IMR-90 (cell line): Measurements from ENCODE around the gene PFKL. TPM values are rescaled to one million over a fixed set of nuclear protein-coding genes. Genes with fewer than 3 reads are reported as not detected.

Experiments used
- ATAC-seq: fragments of 200-7000 bp; cut with Tn5 transposase; 2 replicates; pipeline ENCODE4 v1.9.1; 2020; ENCODE audit warnings: low read depth, mild to moderate bottlenecking, moderate library complexity
- BruUV-seq: library from RNA; stranded (reverse); fragments of 400-500 nt; replicated peaks from 2 replicates; lab custom pipeline; 2021; lab: Mats Ljungman, UMichigan
- CTCF ChIA-PET: fragments of 300-600 bp; formaldehyde crosslinking; extraction: SDS; loops from one replicate; lab custom pipeline; 2021; ENCODE audit warnings: antibody characterized with exemption; lab: Yijun Ruan, JAX
- POLR2A ChIA-PET: fragments of 300-600 bp; sonication (Branson Sonifier 250); formaldehyde crosslinking; loops from one replicate; lab custom pipeline; 2022; ENCODE audit warnings: antibody characterized with exemption; ENCODE audit not compliant: unreplicated experiment; lab: Charles Lee
- DNase-seq: peaks from one replicate; pipeline ENCODE4 v3.0.0; 2013
- H2AFZ ChIP-seq: replicated peaks from 2 replicates; pipeline ENCODE3; 2013; ENCODE audit warnings: low read length, mild to moderate bottlenecking; ENCODE audit not compliant: poor library complexity
- H2AK5ac ChIP-seq: 2 replicates; pipeline ENCODE4 v1.6.1; 2013; ENCODE audit warnings: low read depth, low read length, inconsistent platforms
- H2AK9ac ChIP-seq: replicated peaks from 2 replicates; pipeline ENCODE3; 2013; ENCODE audit warnings: mild to moderate bottlenecking, low read depth, low read length, moderate library complexity; ENCODE audit not compliant: poor library complexity
- H2BK120ac ChIP-seq: 2 replicates; pipeline ENCODE4 v1.6.1; 2013; ENCODE audit warnings: low read depth, low read length, inconsistent platforms
- H2BK15ac ChIP-seq: 3 replicates; pipeline ENCODE4 v1.6.1; 2013; ENCODE audit warnings: low read depth, low read length, inconsistent platforms
- H2BK20ac ChIP-seq: 2 replicates; pipeline ENCODE4 v1.6.1; 2013; ENCODE audit warnings: low read depth, mild to moderate bottlenecking, inconsistent platforms, low read length, moderate library complexity
- H2BK5ac ChIP-seq: 2 replicates; pipeline ENCODE4 v1.6.1; 2013; ENCODE audit warnings: mild to moderate bottlenecking, low read depth, low read length, inconsistent platforms; ENCODE audit not compliant: poor library complexity, severe bottlenecking
- H3K14ac ChIP-seq: replicated peaks from 2 replicates; pipeline ENCODE4 v1.6.1; 2013; ENCODE audit warnings: low read depth, low read length, inconsistent platforms
- H3K18ac ChIP-seq: 2 replicates; pipeline ENCODE4 v1.6.1; 2013; ENCODE audit warnings: low read depth, low read length, control low read depth
- H3K23ac ChIP-seq: 2 replicates; pipeline ENCODE4 v1.6.1; 2013; ENCODE audit warnings: low read depth, low read length, inconsistent platforms
- H3K27ac ChIP-seq: 2 replicates; pipeline ENCODE4 v1.5.1; 2013; ENCODE audit warnings: mild to moderate bottlenecking, control low read depth, low read length; ENCODE audit not compliant: insufficient read depth
- H3K27me3 ChIP-seq: 2 replicates; pipeline ENCODE4 v1.6.1; 2013; ENCODE audit warnings: low read length; ENCODE audit not compliant: control insufficient read depth, insufficient read depth
- H3K36me3 ChIP-seq: 2 replicates; pipeline ENCODE4 v1.6.1; 2013; ENCODE audit warnings: low read length, mixed read lengths; ENCODE audit not compliant: control insufficient read depth, insufficient read depth
- H3K4ac ChIP-seq: 2 replicates; pipeline ENCODE4 v1.6.1; 2013; ENCODE audit warnings: low read depth, low read length, inconsistent platforms
- H3K4me1 ChIP-seq: 2 replicates; pipeline ENCODE4 v1.6.1; 2013; ENCODE audit warnings: low read length, mixed read lengths; ENCODE audit not compliant: control insufficient read depth, insufficient read depth
- H3K4me2 ChIP-seq: 2 replicates; pipeline ENCODE4 v1.6.1; 2013; ENCODE audit warnings: low read depth, mild to moderate bottlenecking, control low read depth, low read length, moderate library complexity
- H3K4me3 ChIP-seq: 2 replicates; pipeline ENCODE4 v1.5.1; 2013; ENCODE audit warnings: low read depth, mild to moderate bottlenecking, control low read depth, low read length, moderate library complexity; ENCODE audit not compliant: insufficient read depth
- H3K56ac ChIP-seq: 2 replicates; pipeline ENCODE4 v1.6.1; 2013; ENCODE audit warnings: low read length, inconsistent platforms; ENCODE audit not compliant: insufficient read depth; ENCODE audit errors: extremely low read depth
- H3K79me1 ChIP-seq, 2 experiments: 2 replicates each; pipeline ENCODE4 v1.6.1; 2013; ENCODE audit warnings: low read length in 2 of 2, inconsistent platforms in 1 of 2, low read depth in 1 of 2
- H3K9ac ChIP-seq: 2 replicates; pipeline ENCODE4 v1.6.1; 2013; ENCODE audit warnings: low read depth, low read length, control low read depth
- H3K9me1 ChIP-seq: 2 replicates; pipeline ENCODE4 v1.6.1; 2013; ENCODE audit warnings: low read length, inconsistent platforms; ENCODE audit not compliant: insufficient read depth
- H3K9me3 ChIP-seq: 2 replicates; pipeline ENCODE4 v1.6.1; 2013; ENCODE audit warnings: low read length; ENCODE audit not compliant: control insufficient read depth, insufficient read depth
- H4K20me1 ChIP-seq: 2 replicates; pipeline ENCODE4 v1.6.1; 2013; ENCODE audit warnings: low read length, inconsistent platforms; ENCODE audit not compliant: insufficient read depth
- H4K5ac ChIP-seq: 2 replicates; pipeline ENCODE4 v1.6.1; 2013; ENCODE audit warnings: mild to moderate bottlenecking, low read depth, low read length, control low read depth
- H4K8ac ChIP-seq, 2 experiments: 2 replicates each; pipeline ENCODE4 v1.6.1; 2013; ENCODE audit warnings: low read depth in 2 of 2, low read length in 2 of 2, control low read depth in 1 of 2, inconsistent platforms in 1 of 2
- H4K91ac ChIP-seq: 2 replicates; pipeline ENCODE4 v1.6.1; 2013; ENCODE audit warnings: low read depth, low read length, inconsistent platforms; ENCODE audit not compliant: insufficient read depth
- BHLHE40 ChIP-seq: fragments of 150-350 bp; IDR thresholded peaks from 2 replicates; pipeline ENCODE4 v1.6.1; 2016; ENCODE audit warnings: mild to moderate bottlenecking, low read depth, low read length
- CEBPB ChIP-seq: IDR thresholded peaks from 2 replicates; pipeline ENCODE4 v1.6.1; 2012; ENCODE audit warnings: low read depth, low read length, improper control_type of control experiment
- CHD1 ChIP-seq: IDR thresholded peaks from 2 replicates; pipeline ENCODE4 v1.6.1; 2012; ENCODE audit warnings: low read depth, low read length, improper control_type of control experiment
- CTCF ChIP-seq: conservative IDR thresholded peaks from 2 replicates; pipeline ENCODE4 v1.5.1; 2012; ENCODE audit warnings: mild to moderate bottlenecking, low read depth, low read length, improper control_type of control experiment
- FOS ChIP-seq: fragments of 150-350 bp; IDR thresholded peaks from 2 replicates; pipeline ENCODE4 v1.6.1; 2016; ENCODE audit warnings: low read depth, low read length
- MAFK ChIP-seq: IDR thresholded peaks from 2 replicates; pipeline ENCODE4 v1.6.1; 2012; ENCODE audit warnings: low read depth, low read length, improper control_type of control experiment
- MAZ ChIP-seq: IDR thresholded peaks from 2 replicates; pipeline ENCODE4 v1.6.1; 2012; ENCODE audit warnings: low read depth, mild to moderate bottlenecking, low read length, improper control_type of control experiment, moderate library complexity, borderline replicate concordance
- MXI1 ChIP-seq: IDR thresholded peaks from 2 replicates; pipeline ENCODE4 v1.6.1; 2012; ENCODE audit warnings: low read depth, mild to moderate bottlenecking, low read length, moderate library complexity, borderline replicate concordance
- NFE2L2 ChIP-seq: fragments of 150-350 bp; IDR thresholded peaks from 2 replicates; pipeline ENCODE4 v1.6.1; 2016; ENCODE audit warnings: low read depth, mild to moderate bottlenecking, low read length
- RCOR1 ChIP-seq: IDR thresholded peaks from 2 replicates; pipeline ENCODE4 v1.6.1; 2012; ENCODE audit warnings: mild to moderate bottlenecking, low read length, improper control_type of control experiment; ENCODE audit not compliant: insufficient replicate concordance
- SMC3 ChIP-seq: fragments of 150-350 bp; IDR thresholded peaks from 2 replicates; pipeline ENCODE4 v1.6.1; 2016; ENCODE audit warnings: low read depth, mild to moderate bottlenecking, antibody characterized with exemption, low read length, moderate library complexity
- USF2 ChIP-seq: fragments of 150-350 bp; IDR thresholded peaks from 2 replicates; pipeline ENCODE4 v1.6.1; 2017; ENCODE audit warnings: mild to moderate bottlenecking, antibody characterized with exemption, low read length, low read depth
- WGBS, 2 experiments: methylation state at CpG; one replicate each; pipeline versions ENCODE4 v1.1.5 to v1.1.7; 2013; ENCODE audit warnings: missing lambda C conversion rate in 2 of 2; ENCODE audit not compliant: insufficient read length in 1 of 2; ENCODE audit errors: extremely low coverage in 2 of 2; 5-methylcytosine and 5-hydroxymethylcytosine counted together
- dilution Hi-C: fragments of 300-500 bp; cut with HindIII; formaldehyde crosslinking; loops from one replicate; pipeline ENCODE4 v1.14.3; 2018; ENCODE audit warnings: low sequenced_read_pairs; ENCODE audit not compliant: unreplicated experiment
- in situ Hi-C: fragments of 300-500 bp; cut with MboI; formaldehyde crosslinking; loops from 3 replicates; pipeline ENCODE4 v1.14.3; 2019; ENCODE audit warnings: low sequenced_read_pairs, inconsistent platforms, mixed read lengths
- intact Hi-C: fragments of 100-400 bp; cut with micrococcal nuclease; formaldehyde crosslinking; loops from 2 replicates; pipeline ENCODE4 v1.10.0; 2022
- polyA plus RNA-seq, 3 experiments: library from polyadenylated mRNA; depleted of rRNA; stranded (reverse); fragments of >200 nt; gene quantifications; 2 replicates each; pipeline ENCODE4 v1.2.3, GENCODE V29; 2012; ENCODE audit warnings: low replicate concordance in 1 of 3
- total RNA-seq: library from RNA; depleted of rRNA; stranded (reverse); fragments of >200 nt; gene quantifications from 2 replicates; pipeline ENCODE4 v1.2.3, GENCODE V29; 2012

Gene PFKL
- total and polyA plus RNA-seq, 2 of the 4 experiments (the other 2 are of a cell fraction) = 103 to 126 TPM

GRCh38 chr21:44364151-44365053 is 64.5 kb downstream of the PFKL start (continued):
- no peak for TF ChIP-seq USF2

- Histone ChIP-seq H3K36me3 (no peaks in the 10 kb centered on the region), H2BK5ac (no peak overlapping the region), H2AK9ac (no peak overlapping the region), H2AFZ (no peak overlapping the region), H4K5ac (no peak overlapping the region), H2BK120ac (no peak overlapping the region), H3K4me3 (no peak overlapping the region), H4K8ac (no peak overlapping the region), H2BK20ac (no peak overlapping the region), H3K4me1 (no peaks in the 10 kb centered on the region), H3K79me1 (no peaks in the 10 kb centered on the region), H3K14ac (no peak overlapping the region), H3K27ac (no peak overlapping the region), H3K23ac (no peak overlapping the region), H3K4ac (no peak overlapping the region), H3K9ac (no peak overlapping the region), H4K20me1 (no peaks in the 10 kb centered on the region), H3K9me1 (no peaks in the 10 kb centered on the region), H3K4me2 (no peak overlapping the region), H4K91ac (no peak overlapping the region), H2BK15ac (no peak overlapping the region), H3K18ac (no peak overlapping the region), H3K56ac (no peak overlapping the region), H3K27me3 (peaks cover 3% of the 10 kb centered on the region; the same call in 1 of the 2 replicates), H3K9me3 (peaks cover 4% of the 10 kb centered on the region), H2AK5ac (no peak overlapping the region)
- dilution Hi-C loops = no loop called here
- intact Hi-C loops = no loop called here
- in situ Hi-C loops = no loop called here
- BruUV-seq = no TSS peak
- WGBS, 2 experiments = 72% methylated on average over 5 of the region's 18 CpGs; no CpG with 5 or more reads in 1 of the 2 experiments
- DNase-seq (no peak), ATAC-seq (no peak)
- CTCF ChIA-PET = no interaction called here
- POLR2A ChIA-PET = no interaction called here
- TF ChIP-seq MAFK (no peak), MXI1 (no peak), CHD1 (no peak), BHLHE40 (no peak), FOS (no peak), RCOR1 (no peak), CTCF (no peak), SMC3 (no peak), NFE2L2 (no peak), CEBPB (no peak), MAZ (no peak)
Measured at GRCh38 chr21:44365251-44365966, 65.6 kb downstream of the PFKL start.
